AG09309 (cell line): Measurements from ENCODE around the gene ABAT.

Source experiments
- DNase-seq: peaks from one replicate; pipeline ENCODE4 v3.0.0-alpha.2; 2010; ENCODE audit warnings: low read depth
- H3K4me3 ChIP-seq: 2 replicates; pipeline ENCODE4 v1.5.1; 2011; ENCODE audit warnings: mild to moderate bottlenecking, low read depth, low read length, moderate library complexity; ENCODE audit not compliant: control insufficient read depth
- CTCF ChIP-seq: IDR thresholded peaks from 2 replicates; pipeline ENCODE4 v1.5.1; 2011; ENCODE audit warnings: mild to moderate bottlenecking, low read depth, low read length, inconsistent platforms; ENCODE audit not compliant: insufficient read depth, control insufficient read depth; ENCODE audit errors: missing control alignments

ABAT gene

DNA sequence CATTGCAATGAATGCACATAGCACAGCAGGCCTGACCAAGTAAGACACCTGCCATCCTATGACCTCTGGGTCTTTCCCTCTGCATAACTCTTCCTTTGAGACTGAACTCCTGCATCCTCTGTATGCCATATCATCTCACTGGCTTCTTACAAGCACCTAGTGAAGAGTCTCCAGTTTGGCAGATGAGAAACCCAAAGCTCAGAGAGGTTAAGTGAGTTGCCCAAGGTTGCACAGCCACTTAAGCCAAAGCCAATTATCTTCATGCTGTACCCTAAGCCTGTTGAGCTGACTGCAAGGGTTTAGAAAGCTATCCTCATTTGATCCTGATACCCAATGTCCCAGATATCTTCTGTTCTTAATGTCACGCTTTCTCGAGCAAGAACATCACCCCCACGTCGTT, 87.8 kb downstream of the ABAT start:
- no peak for DNase-seq
- H3K4me3 ChIP-seq: no peak overlapping the region
- TF ChIP-seq CTCF: no peak

DNA sequence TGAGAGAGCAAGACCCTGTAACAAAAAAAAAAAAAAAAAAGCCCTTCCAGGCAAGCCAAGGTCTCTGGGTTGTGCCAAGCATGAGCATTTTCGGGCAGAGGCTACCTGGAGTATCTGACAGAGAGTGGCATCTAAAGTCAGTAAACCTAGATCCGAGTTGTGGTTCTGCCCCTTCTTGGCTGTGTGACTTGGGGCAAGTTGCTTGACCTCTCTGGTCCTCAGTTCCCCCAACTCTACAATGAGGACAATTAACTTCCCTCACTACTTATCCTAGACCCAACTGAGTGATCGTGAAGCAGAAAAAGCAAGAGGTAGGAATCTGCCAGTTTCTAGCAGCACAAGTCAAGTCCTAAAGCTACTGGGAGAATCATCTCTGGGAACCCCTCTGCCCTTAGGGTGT, 88.7 kb downstream of the ABAT start:
- no peak for DNase-seq
- no peak overlapping the region for H3K4me3 ChIP-seq
- TF ChIP-seq CTCF: no peak

DNA sequence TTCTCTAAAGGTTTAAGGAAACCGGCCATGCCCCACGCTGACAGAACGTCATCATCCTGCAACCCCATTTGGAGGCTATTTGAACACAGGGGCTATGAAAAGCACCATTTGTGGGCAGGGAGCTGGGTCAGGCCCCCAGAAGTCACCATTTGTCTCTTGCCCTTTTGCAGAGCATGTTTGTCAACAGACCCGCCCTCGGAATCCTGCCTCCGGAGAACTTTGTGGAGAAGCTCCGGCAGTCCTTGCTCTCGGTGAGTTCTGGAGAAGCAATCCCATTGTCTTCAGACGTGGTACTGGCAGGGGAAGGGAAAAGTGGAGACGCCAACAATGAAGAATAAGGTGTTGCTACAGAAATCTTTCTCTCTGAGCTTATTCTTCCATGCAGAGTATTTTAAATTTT, 89.5 kb downstream of the ABAT start:
- DNase-seq: no peak
- no peak for TF ChIP-seq CTCF
- no peak overlapping the region for H3K4me3 ChIP-seq

DNA sequence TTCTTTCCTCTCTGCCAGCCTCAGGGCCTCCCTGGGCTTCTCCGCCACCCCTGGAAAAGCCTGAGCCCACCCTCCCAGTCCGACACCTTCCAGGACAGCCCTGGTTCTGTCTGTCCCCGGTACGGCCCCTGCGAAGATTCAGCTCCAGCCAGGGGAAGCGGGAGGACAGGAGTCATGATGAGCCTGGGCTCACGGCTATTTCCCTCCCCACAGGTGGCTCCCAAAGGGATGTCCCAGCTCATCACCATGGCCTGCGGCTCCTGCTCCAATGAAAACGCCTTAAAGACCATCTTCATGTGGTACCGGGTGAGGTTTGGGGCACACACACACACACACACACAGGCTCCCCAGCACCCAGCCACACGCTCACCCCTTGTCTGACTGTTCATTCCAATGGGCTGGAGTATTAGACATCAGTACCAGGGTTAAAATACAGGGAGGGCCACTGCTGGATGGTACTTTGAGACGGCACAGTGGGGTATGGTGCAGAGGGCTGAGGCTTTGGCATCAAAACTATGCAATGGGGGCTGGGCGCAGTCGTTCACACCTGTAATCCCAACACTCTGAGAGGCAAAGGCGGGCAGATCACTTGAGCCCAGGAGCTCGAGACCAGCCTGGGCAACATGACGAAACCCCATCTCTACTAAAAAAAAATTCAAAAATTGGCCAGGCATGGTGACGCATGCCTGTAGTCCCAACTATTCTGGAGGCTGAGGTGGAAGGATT, 90.3 kb downstream of the ABAT start:
- no peak overlapping the region for H3K4me3 ChIP-seq
- DNase-seq: no peak
- no peak for TF ChIP-seq CTCF

DNA sequence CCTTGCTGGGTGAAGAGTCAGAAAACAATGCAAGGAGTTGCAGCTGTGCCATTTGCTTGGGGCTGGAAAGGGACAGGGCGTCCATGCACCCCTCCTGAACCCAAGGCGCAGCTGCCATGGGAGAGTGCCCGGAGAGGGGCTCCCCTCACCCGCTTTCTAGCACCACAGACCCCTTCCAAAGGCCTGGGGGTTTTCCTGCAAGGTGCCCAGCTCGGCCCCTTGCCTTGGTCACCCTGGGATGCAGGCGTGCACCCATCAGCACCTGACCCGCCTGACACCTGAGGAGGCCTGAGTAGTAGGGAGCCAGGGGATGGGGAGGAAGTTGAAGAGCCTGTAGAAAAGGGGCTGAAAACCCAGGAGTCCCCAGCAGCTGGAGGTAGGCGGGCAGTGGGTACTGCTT, 92.8 kb downstream of the ABAT start:
- no peak overlapping the region for H3K4me3 ChIP-seq

GRCh38 chr16:8768283-8768682, 93.9 kb downstream of the ABAT start:
- DNase-seq: no peak
- no peak for TF ChIP-seq CTCF
- no peak overlapping the region for H3K4me3 ChIP-seq

More for the DNA sequence above, 92.8 kb downstream of the ABAT start:
- DNase-seq: no peak
- TF ChIP-seq CTCF: no peak
